Stimulated activated CD8-positive, alpha-beta memory T cell treated with anti-CD3 and anti-CD28 coated beads, Interleukin-12 subunit alpha, Interleukin-12 subunit beta, amount 100 ng/mL, for 1 hour (primary cell): ENCODE data around the gene UNC80.

Experiments
- DNase-seq: peaks from one replicate; pipeline ENCODE4 v3.0.0-alpha.2; 2020; ENCODE audit warnings: low read depth

Gene UNC80

GRCh38 chr2:210028178-210028577, 256.5 kb downstream of the UNC80 start:
- DNase-seq, result no peak

- no peak for DNase-seq
Observed at GRCh38 chr2:210034087-210034683, 262.6 kb downstream of the UNC80 start.

GRCh38 chr2:210035679-210036078, 264.0 kb downstream of the UNC80 start:
- DNase-seq, result no peak

GRCh38 chr2:210038078-210038477, 266.4 kb downstream of the UNC80 start:
- no peak for DNase-seq

GRCh38 chr2:210046851-210047500, 275.3 kb downstream of the UNC80 start:
- no peak for DNase-seq
